H1 (cell line): ENCODE data around the gene GPR155.

Source experiments
- CEBPB ChIP-seq: IDR thresholded peaks from 2 replicates; pipeline ENCODE4 v1.6.1; 2012; ENCODE audit warnings: low read depth, low read length
- CTCF ChIP-seq, 3 experiments: IDR thresholded peaks; 1 replicate in 2 of 3; 2 replicates in 1 of 3; pipeline versions ENCODE4 v1.5.1 to v1.6.1; 2011; ENCODE audit warnings: low read length in 3 of 3, mild to moderate bottlenecking in 3 of 3, inconsistent platforms in 2 of 3, low read depth in 1 of 3, moderate library complexity in 1 of 3; ENCODE audit not compliant: insufficient read depth in 1 of 3; ENCODE audit errors: control extremely low read depth in 1 of 3
- JUN ChIP-seq: IDR thresholded peaks from 2 replicates; pipeline ENCODE4 v1.6.1; 2011; ENCODE audit warnings: low read depth, mild to moderate bottlenecking, improper control_type of control experiment, low read length
- KDM4A ChIP-seq: IDR thresholded peaks from one replicate; pipeline ENCODE4 v1.7.1; 2012; ENCODE audit warnings: low read depth, mild to moderate bottlenecking, moderate library complexity, low read length, inconsistent platforms; ENCODE audit not compliant: severe bottlenecking
- POLR2A ChIP-seq, 2 experiments: IDR thresholded peaks; 1 replicate in 1 of 2; 2 replicates in 1 of 2; pipeline ENCODE4 v1.6.1; 2011; ENCODE audit warnings: low read depth in 2 of 2, low read length in 2 of 2, mild to moderate bottlenecking in 2 of 2; ENCODE audit errors: control extremely low read depth in 1 of 2
- TAF1 ChIP-seq: IDR thresholded peaks from 2 replicates; pipeline ENCODE4 v1.6.1; 2011; ENCODE audit warnings: mild to moderate bottlenecking, low read depth, low read length
- USF2 ChIP-seq: IDR thresholded peaks from 2 replicates; pipeline ENCODE4 v1.6.1; 2011; ENCODE audit warnings: low read length, improper control_type of control experiment
- ZNF274 ChIP-seq: IDR thresholded peaks from 2 replicates; pipeline ENCODE4 v1.7.0; 2012; ENCODE audit warnings: low read length, borderline replicate concordance; ENCODE audit errors: extremely low read depth

GRCh38 chr2:174482854-174483253 is 4.0 kb downstream of the GPR155 start:
- TF ChIP-seq USF2 (no peak), CTCF (IDR thresholded peaks at IDR 0.05; ENCODE audit: control extremely low read depth in 1 of 3, insufficient read depth in 1 of 3, low read depth in 1 of 3, low read length in 3 of 3) (no peak), POLR2A (IDR thresholded peaks at IDR 0.05; ENCODE audit: control extremely low read depth in 1 of 2, low read depth in 2 of 2, low read length in 2 of 2) (no peak), ZNF274 (no peak), TAF1 (no peak), JUN (no peak), KDM4A (no peak), CEBPB (no peak)
